Measurements from ENCODE around the gene RNF169. TPM values are rescaled to one million over a fixed set of nuclear protein-coding genes. Genes with fewer than 3 reads are reported as not detected.
A peak's percentile ranks its signal among the peaks of the same experiment; 100 is the strongest.

Gene RNF169
- total RNA-seq, 1 experiment from 2014 or later = 18.0 TPM

- Mint-ChIP-seq H3K27ac (ENCODE audit: low read depth, unreplicated experiment) (no peak overlapping the region), H3K9me3 (ENCODE audit: unreplicated experiment) (no peaks in the 10 kb centered on the region), H3K27me3 (ENCODE audit: insufficient read depth, unreplicated experiment) (peaks cover 15% of the 10 kb centered on the region), H3K4me3 (ENCODE audit: unreplicated experiment) (no peak overlapping the region), H3K4me1 (ENCODE audit: insufficient read depth, unreplicated experiment) (no peaks in the 10 kb centered on the region), H3K36me3 (ENCODE audit: insufficient read depth, unreplicated experiment) (no peaks in the 10 kb centered on the region)
- intact Hi-C loops (cut with micrococcal nuclease) = no loop called here
- no peak for DNase-seq (ENCODE audit: unreplicated experiment)
- ChIA-PET CTCF (interaction anchor here (0.5 to 8.0 kb wide), 7 partner anchors 13 to 417 kb away, joined by 3 to 82 read pairs (median 3); no protein-coding TSS in a partner anchor), POLR2A (no interaction called here)
- no peak for TF ChIP-seq CTCF (IDR thresholded peaks at IDR 0.05; ENCODE audit: unreplicated experiment)
- BruUV-seq (replicated peaks) = no TSS peak
Observed at GRCh38 chr11:74723511-74723910, 25.1 kb upstream of the RNF169 start.

GRCh38 chr11:74725701-74726100 lies 22.9 kb upstream of the RNF169 start:
- no peak for TF ChIP-seq CTCF (IDR thresholded peaks at IDR 0.05; ENCODE audit: unreplicated experiment)
- Mint-ChIP-seq H3K27ac (ENCODE audit: low read depth, unreplicated experiment) (no peak overlapping the region), H3K27me3 (ENCODE audit: insufficient read depth, unreplicated experiment) (peaks cover 36% of the 10 kb centered on the region), H3K4me1 (ENCODE audit: insufficient read depth, unreplicated experiment) (peaks cover 1% of the 10 kb centered on the region), H3K4me3 (ENCODE audit: unreplicated experiment) (no peak overlapping the region), H3K9me3 (ENCODE audit: unreplicated experiment) (no peaks in the 10 kb centered on the region), H3K36me3 (ENCODE audit: insufficient read depth, unreplicated experiment) (peaks cover 5% of the 10 kb centered on the region)
- BruUV-seq (replicated peaks) = no TSS peak
- intact Hi-C loops (cut with micrococcal nuclease) = loop anchor here (1.0 to 5.0 kb wide), 3 partner anchors 38 to 114 kb away; no protein-coding TSS in a partner anchor
- ChIA-PET POLR2A (interaction anchor here (0.6 to 1.6 kb wide), 4 partner anchors 23 to 714 kb away, joined by 3 to 6 read pairs (median 4); no protein-coding TSS in a partner anchor), CTCF (interaction anchor here (0.6 to 8.0 kb wide), 37 partner anchors 8 to 1387 kb away, joined by 3 to 82 read pairs (median 5); no protein-coding TSS in a partner anchor)
- DNase-seq (ENCODE audit: unreplicated experiment) = no peak

- H3K4me3 Mint-ChIP-seq (ENCODE audit: unreplicated experiment) = no peak overlapping the region
- intact Hi-C loops (cut with micrococcal nuclease) = loop anchor here (1.0 to 5.0 kb wide), 3 partner anchors 39 to 115 kb away; no protein-coding TSS in a partner anchor
- peaks cover 5% of the 10 kb centered on the region for H3K36me3 Mint-ChIP-seq (ENCODE audit: insufficient read depth, unreplicated experiment)
- peaks cover 6% of the 10 kb centered on the region for H3K4me1 Mint-ChIP-seq (ENCODE audit: insufficient read depth, unreplicated experiment)
- ChIA-PET POLR2A (interaction anchor here (0.6 to 1.4 kb wide), 6 partner anchors 12 to 715 kb away, joined by 3 read pairs; partner anchors contain the start of genes LIPT2 and POLD3), CTCF (interaction anchor here (0.5 to 8.0 kb wide), 45 partner anchors 9 to 1156 kb away, joined by 3 to 82 read pairs (median 5); no protein-coding TSS in a partner anchor)
- peak; percentile 85 for TF ChIP-seq CTCF (IDR thresholded peaks at IDR 0.05; ENCODE audit: unreplicated experiment)
- BruUV-seq (replicated peaks) = no TSS peak
- DNase-seq (ENCODE audit: unreplicated experiment) = peak; percentile 73
- no peaks in the 10 kb centered on the region for H3K9me3 Mint-ChIP-seq (ENCODE audit: unreplicated experiment)
- peaks cover 46% of the 10 kb centered on the region for H3K27me3 Mint-ChIP-seq (ENCODE audit: insufficient read depth, unreplicated experiment)
- no peak overlapping the region for H3K27ac Mint-ChIP-seq (ENCODE audit: low read depth, unreplicated experiment)
Observed at GRCh38 chr11:74726547-74727182, 22.0 kb upstream of the RNF169 start.

GRCh38 chr11:74729397-74729796 lies 19.3 kb upstream of the RNF169 start:
- BruUV-seq (replicated peaks) = no TSS peak
- intact Hi-C loops (cut with micrococcal nuclease) = loop anchor here (5.0 kb wide), 1 partner anchor 42 kb away; no protein-coding TSS in a partner anchor
- peaks cover 6% of the 10 kb centered on the region for H3K4me1 Mint-ChIP-seq (ENCODE audit: insufficient read depth, unreplicated experiment)
- no peak for TF ChIP-seq CTCF (IDR thresholded peaks at IDR 0.05; ENCODE audit: unreplicated experiment)
- peaks cover 5% of the 10 kb centered on the region for H3K36me3 Mint-ChIP-seq (ENCODE audit: insufficient read depth, unreplicated experiment)
- H3K9me3 Mint-ChIP-seq (ENCODE audit: unreplicated experiment) = no peaks in the 10 kb centered on the region
- peaks cover 73% of the 10 kb centered on the region for H3K27me3 Mint-ChIP-seq (ENCODE audit: insufficient read depth, unreplicated experiment)
- CTCF ChIA-PET = interaction anchor here (0.5 to 8.0 kb wide), 5 partner anchors 19 to 119 kb away, joined by 3 to 82 read pairs (median 4); no protein-coding TSS in a partner anchor
- no peak for DNase-seq (ENCODE audit: unreplicated experiment)
- POLR2A ChIA-PET = interaction anchor here (0.6 to 1.2 kb wide), 2 partner anchors 32 to 732 kb away, joined by 3 to 4 read pairs; no protein-coding TSS in a partner anchor
- no peak overlapping the region for H3K27ac Mint-ChIP-seq (ENCODE audit: low read depth, unreplicated experiment)
- no peak overlapping the region for H3K4me3 Mint-ChIP-seq (ENCODE audit: unreplicated experiment)
